Spleen (tissue), 7 donors: ENCODE results near the gene STXBP4.

ENCODE experiments used
- POLR2AphosphoS5 ChIP-seq, 3 donors: sonication (generic); formaldehyde crosslinking; IDR thresholded peaks; one replicate each; pipeline ENCODE4 v1.5.1; 2017; ENCODE audit warnings: antibody characterized with exemption in 3 of 3
- TF ChIP-seq, protein P1 (sequence below), 11 experiments: fragments of 200-600 bp in 7 of 11; fragments of 450-650 bp in 4 of 11; sonication (generic) in 4 of 11; IDR thresholded peaks in 8 of 11; conservative IDR thresholded peaks in 3 of 11; 1 replicate in 7 of 11; 2 replicates in 4 of 11; pipeline versions ENCODE4 v1.4.0 to v1.8.0; 2016 to 2021; ENCODE audit warnings: antibody characterized with exemption in 11 of 11, inconsistent platforms in 4 of 11, mild to moderate bottlenecking in 1 of 11
- donor health status: DM: no; HTN: no; CAD: no; lungs with moderate emphysema.
- donor health status: DM: no; HTN: no; CAD: no.
- donor health status: DM: no; HTN: no; CAD: no.

DNA sequence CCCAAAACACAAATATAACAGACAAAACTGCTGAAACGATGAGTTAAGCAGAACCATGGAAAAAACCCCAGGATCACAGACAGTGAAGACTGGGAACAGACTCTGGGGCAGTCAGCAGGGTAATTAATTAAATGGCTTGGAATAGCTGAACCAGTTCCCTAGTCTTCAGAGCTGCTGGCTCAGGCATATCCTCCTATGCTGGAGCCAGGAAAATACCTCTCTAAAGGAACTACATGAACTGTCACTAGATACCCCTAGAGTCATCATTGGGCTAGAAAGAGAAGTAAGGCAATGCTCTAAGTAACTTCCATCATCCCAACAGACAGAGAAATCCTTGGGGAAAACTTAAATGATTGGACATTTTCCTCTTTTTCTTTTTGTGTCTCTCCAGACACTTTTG, 113.0 kb downstream of the STXBP4 start:
- TF ChIP-seq, protein P1, sequence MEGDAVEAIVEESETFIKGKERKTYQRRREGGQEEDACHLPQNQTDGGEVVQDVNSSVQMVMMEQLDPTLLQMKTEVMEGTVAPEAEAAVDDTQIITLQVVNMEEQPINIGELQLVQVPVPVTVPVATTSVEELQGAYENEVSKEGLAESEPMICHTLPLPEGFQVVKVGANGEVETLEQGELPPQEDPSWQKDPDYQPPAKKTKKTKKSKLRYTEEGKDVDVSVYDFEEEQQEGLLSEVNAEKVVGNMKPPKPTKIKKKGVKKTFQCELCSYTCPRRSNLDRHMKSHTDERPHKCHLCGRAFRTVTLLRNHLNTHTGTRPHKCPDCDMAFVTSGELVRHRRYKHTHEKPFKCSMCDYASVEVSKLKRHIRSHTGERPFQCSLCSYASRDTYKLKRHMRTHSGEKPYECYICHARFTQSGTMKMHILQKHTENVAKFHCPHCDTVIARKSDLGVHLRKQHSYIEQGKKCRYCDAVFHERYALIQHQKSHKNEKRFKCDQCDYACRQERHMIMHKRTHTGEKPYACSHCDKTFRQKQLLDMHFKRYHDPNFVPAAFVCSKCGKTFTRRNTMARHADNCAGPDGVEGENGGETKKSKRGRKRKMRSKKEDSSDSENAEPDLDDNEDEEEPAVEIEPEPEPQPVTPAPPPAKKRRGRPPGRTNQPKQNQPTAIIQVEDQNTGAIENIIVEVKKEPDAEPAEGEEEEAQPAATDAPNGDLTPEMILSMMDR (IDR thresholded peaks at IDR 0.05 in 8 of 11, conservative IDR thresholded peaks at IDR 0.05 in 3 of 11): no peak
- TF ChIP-seq POLR2AphosphoS5 (IDR thresholded peaks at IDR 0.05): no peak
